NT2/D1 (cell line): ENCODE results near the gene PPP1R17.

ENCODE experiments used
- SUZ12 ChIP-seq: IDR thresholded peaks from 2 replicates; pipeline ENCODE4 v1.6.1; 2011; ENCODE audit not compliant: insufficient read length, insufficient read depth; ENCODE audit errors: extremely low read depth
- ZNF274 ChIP-seq: IDR thresholded peaks from 2 replicates; pipeline ENCODE4 v1.6.1; 2011; ENCODE audit warnings: mild to moderate bottlenecking, low read depth, low read length

DNA sequence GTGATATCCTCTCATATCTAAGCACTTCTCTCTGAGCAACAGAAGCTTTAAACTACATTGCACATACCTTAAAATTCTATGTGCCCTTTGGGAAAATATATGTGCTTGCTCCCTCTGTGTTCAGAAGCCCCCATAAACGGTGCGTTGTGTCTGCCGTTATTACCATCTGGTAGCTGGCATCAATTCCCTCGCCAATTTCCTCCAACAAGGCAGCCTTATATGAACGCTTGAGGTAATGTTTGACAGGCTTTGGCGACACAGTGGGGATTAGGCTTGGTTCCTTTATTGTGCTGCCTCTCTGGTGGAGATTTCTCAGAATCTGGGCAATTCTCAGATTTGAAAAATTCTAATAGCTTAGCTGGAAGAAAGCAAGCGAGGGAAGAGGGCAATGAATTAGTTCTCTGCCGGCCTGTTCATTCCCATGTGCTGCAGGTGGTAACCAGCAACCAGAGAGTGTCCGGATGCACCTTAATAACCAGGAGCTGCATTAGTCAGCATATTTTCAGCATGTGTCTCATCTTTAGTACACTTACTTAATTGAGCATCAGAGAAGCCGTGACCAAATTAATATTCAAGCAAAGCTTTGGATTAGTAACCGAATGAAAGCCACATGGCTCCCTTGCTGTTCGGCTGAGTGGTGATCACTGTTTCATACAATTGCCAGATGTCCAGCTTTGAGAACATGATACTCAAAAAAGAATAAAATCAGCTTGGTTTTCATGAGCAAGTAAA, 7.3 kb upstream of the PPP1R17 start:
- no peak for TF ChIP-seq ZNF274
- no peak for TF ChIP-seq SUZ12
